Activated CD4-positive, alpha-beta T cell treated with anti-CD3 and anti-CD28 coated beads for 24 hours (primary cell): ENCODE data around the gene RAD1.

ENCODE experiments used
- DNase-seq, 2 donors: peaks; one replicate each; pipeline ENCODE4 v3.0.0-alpha.2; 2020; ENCODE audit warnings: low read depth in 2 of 2

The RAD1 gene

GRCh38 chr5:34865091-34865490, 50.2 kb downstream of the RAD1 start:
- DNase-seq, result no peak

GRCh38 chr5:34863946-34864345, 51.4 kb downstream of the RAD1 start:
- no peak for DNase-seq

DNA sequence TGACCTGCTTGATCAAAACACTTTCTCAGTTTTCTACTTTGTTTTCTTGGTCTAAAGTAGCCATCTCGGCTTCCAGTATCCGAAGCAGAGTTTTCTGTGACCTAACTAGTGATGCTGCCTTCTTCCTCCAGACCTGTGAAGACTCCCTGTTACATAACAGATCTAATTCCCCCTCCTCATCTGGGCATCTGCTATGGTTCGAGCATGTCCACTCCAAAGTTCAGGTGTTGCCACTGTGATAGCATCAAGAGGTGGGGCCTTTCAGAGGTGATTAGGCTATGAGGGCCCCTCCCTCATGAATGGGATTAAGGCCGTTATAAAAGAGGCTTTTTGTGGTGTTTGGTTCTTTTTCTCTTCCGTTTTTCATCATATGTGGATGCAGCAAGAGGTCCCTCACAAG, 56.1 kb downstream of the RAD1 start:
- DNase-seq, result no peak

DNA sequence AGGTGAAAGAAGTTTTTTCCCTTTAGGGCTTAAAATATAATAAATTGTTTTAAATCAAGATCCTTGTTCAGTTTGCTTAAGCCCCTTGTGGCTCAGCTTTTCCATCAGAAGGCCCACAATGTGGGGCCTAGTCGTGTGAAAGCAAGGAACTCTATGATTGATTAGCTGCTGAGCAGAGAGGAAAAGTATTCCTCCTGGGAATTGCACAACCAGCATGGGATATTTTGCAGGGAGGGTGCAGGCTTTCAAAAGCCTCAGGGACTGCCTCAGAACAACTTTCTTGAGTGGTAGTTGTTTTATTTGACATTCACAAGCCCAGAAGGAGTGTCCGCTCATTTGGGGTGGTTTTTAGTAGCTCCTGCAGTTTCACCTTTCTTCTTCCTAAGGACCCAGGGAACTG, 56.5 kb downstream of the RAD1 start:
- no peak for DNase-seq

GRCh38 chr5:34857894-34858293, 57.4 kb downstream of the RAD1 start:
- no peak for DNase-seq

- DNase-seq, result no peak
Measured at GRCh38 chr5:34857161-34857560, 58.1 kb downstream of the RAD1 start.
